HT1080 (cell line): ENCODE measurements around the gene STAT3. TPM values are rescaled to one million over a fixed set of nuclear protein-coding genes. Genes with fewer than 3 reads are reported as not detected.
"Not testable (repeated sequence)": the region's sequence is repeated elsewhere in the genome, so short reads cannot be mapped to it uniquely, and the experiment has no call there.

Experiments
- DNase-seq: peaks from one replicate; pipeline ENCODE4 v3.0.0-alpha.2; 2015; ENCODE audit warnings: low read depth
- total RNA-seq: library from RNA; depleted of rRNA; stranded (reverse); fragments of >200 nt; shearing (Covaris generic); gene quantifications from 2 replicates; pipeline ENCODE4 v1.2.3, GENCODE V29; 2014; rRNA removed

Gene STAT3
- total RNA-seq, 1 experiment from 2014 or later, result 42.2 TPM

DNA sequence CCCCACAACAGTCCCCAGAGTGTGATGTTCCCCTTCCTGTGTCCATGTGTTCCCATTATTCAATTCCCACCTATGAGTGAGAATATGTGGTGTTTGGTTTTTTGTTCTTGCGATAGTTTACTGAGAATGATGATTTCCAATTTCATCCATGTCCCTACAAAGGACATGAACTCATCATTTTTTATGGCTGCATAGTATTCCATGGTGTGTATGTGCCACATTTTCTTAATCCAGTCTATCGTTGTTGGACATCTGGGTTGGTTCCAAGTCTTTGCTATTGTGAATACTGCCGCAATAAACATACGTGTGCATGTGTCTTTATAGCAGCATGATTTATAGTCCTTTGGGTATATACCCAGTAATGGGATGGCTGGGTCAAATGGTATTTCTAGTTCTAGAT lies 123.9 kb downstream of the STAT3 start:
- DNase-seq, result not testable (repeated sequence)

Other genes starting within 250 kb of the STAT3 start
- 137 and 277 TPM in 2 replicates for gene RAB5C, start 233.5 kb downstream of the STAT3 start, total RNA-seq
- gene KCNH4, start 207.3 kb downstream of the STAT3 start, total RNA-seq, result not detected in 2 replicates
- gene HCRT, start 203.0 kb downstream of the STAT3 start, total RNA-seq, result not detected in 2 replicates
- 11.6 and 13.3 TPM in 2 replicates for gene GHDC, start 193.9 kb downstream of the STAT3 start, total RNA-seq
- gene STAT5B, start 112.1 kb downstream of the STAT3 start, total RNA-seq, result 18.1 and 21.8 TPM in 2 replicates
- gene STAT5A, start 99.9 kb downstream of the STAT3 start, total RNA-seq, result 1.1 and 1.7 TPM in 2 replicates
- gene CAVIN1, start 34.8 kb upstream of the STAT3 start, total RNA-seq, result 232 and 236 TPM in 2 replicates
- gene ATP6V0A1, start 70.4 kb upstream of the STAT3 start, total RNA-seq, result 11.8 and 14.8 TPM in 2 replicates
- gene NAGLU, start 147.8 kb upstream of the STAT3 start, total RNA-seq, result 22.7 and 30.6 TPM in 2 replicates
- gene HSD17B1, start 164.5 kb upstream of the STAT3 start, total RNA-seq, result 0.40 and 0.59 TPM in 2 replicates
- 51.7 and 56.2 TPM in 2 replicates for gene COASY, start 173.7 kb upstream of the STAT3 start, total RNA-seq
- 29.3 and 37.8 TPM in 2 replicates for gene MLX, start 178.7 kb upstream of the STAT3 start, total RNA-seq
- 47.8 and 50.2 TPM in 2 replicates for gene PSMC3IP, start 189.3 kb upstream of the STAT3 start, total RNA-seq
- 30.9 and 34.0 TPM in 2 replicates for gene RETREG3, start 220.9 kb upstream of the STAT3 start, total RNA-seq
- 114 and 165 TPM in 2 replicates for gene TUBG1, start 221.2 kb upstream of the STAT3 start, total RNA-seq